B cell (primary cell): ENCODE results near the gene AHRR. TPM values are rescaled to one million over a fixed set of nuclear protein-coding genes. Genes with fewer than 3 reads are reported as not detected.

Experiments used
- ATAC-seq: fragments of 200-7000 bp; cut with Tn5 transposase; one replicate; pipeline ENCODE4 v1.10.0; 2021; ENCODE audit warnings: low read depth, mild to moderate bottlenecking, moderate number of reproducible peaks, moderate library complexity
- CTCF ChIA-PET: fragments of 350-600 bp; sonication (Branson Sonifier 250); formaldehyde crosslinking; loops from one replicate; lab custom pipeline; 2021; ENCODE audit warnings: antibody characterized with exemption, inconsistent platforms; lab: Charles Lee
- POLR2A ChIA-PET: fragments of 350-600 bp; sonication (Branson Sonifier 250); formaldehyde crosslinking; loops from one replicate; lab custom pipeline; 2021; ENCODE audit warnings: antibody characterized with exemption; lab: Charles Lee
- DNase-seq: peaks from one replicate; pipeline ENCODE4 v3.0.0; 2013
- H2AFZ ChIP-seq: 2 replicates; pipeline ENCODE4 v1.6.1; 2012; ENCODE audit warnings: mild to moderate bottlenecking, low read depth, low read length; ENCODE audit not compliant: insufficient read depth, poor library complexity, severe bottlenecking
- H3K27ac ChIP-seq, 2 donors: 1 replicate in 1 of 2; 2 replicates in 1 of 2; pipeline ENCODE4 v1.5.1; 2012 to 2013; ENCODE audit warnings: low read length in 2 of 2, mild to moderate bottlenecking in 2 of 2, moderate library complexity in 1 of 2
- H3K27me3 ChIP-seq, 4 experiments: fragments of 200-600 bp in 1 of 4; sonication (generic) in 1 of 4; replicated peaks in 1 of 4; 1 replicate in 2 of 4; 2 replicates in 2 of 4; pipeline versions ENCODE4 v1.6.1 to v1.7.0; 2013 to 2016; ENCODE audit warnings: low read length in 3 of 4, mild to moderate bottlenecking in 2 of 4, mixed read lengths in 1 of 4, moderate library complexity in 1 of 4; ENCODE audit not compliant: insufficient read depth in 4 of 4, control insufficient read depth in 3 of 4; ENCODE audit errors: control extremely low read depth in 1 of 4
- H3K36me3 ChIP-seq, 2 experiments: replicated peaks in 1 of 2; 1 replicate in 1 of 2; 2 replicates in 1 of 2; pipeline versions ENCODE4 v1.6.1 to v1.7.1; 2013; ENCODE audit warnings: low read length in 1 of 2; ENCODE audit not compliant: insufficient read depth in 2 of 2, control insufficient read depth in 1 of 2; ENCODE audit errors: control extremely low read depth in 1 of 2, extremely low read depth in 1 of 2
- H3K4me1 ChIP-seq, 2 donors: fragments of 200-600 bp in 1 of 2; sonication (generic) in 1 of 2; 1 replicate in 1 of 2; 2 replicates in 1 of 2; pipeline versions ENCODE4 v1.5.1 to v1.6.1; 2013 to 2017; ENCODE audit warnings: low read length in 2 of 2; ENCODE audit not compliant: control insufficient read depth in 2 of 2, insufficient read depth in 2 of 2
- H3K4me2 ChIP-seq: replicated peaks from 2 replicates; pipeline ENCODE3; 2012; ENCODE audit warnings: mild to moderate bottlenecking, low read depth, low read length; ENCODE audit not compliant: poor library complexity, severe bottlenecking
- H3K4me3 ChIP-seq, 5 experiments: fragments of 200-600 bp in 1 of 5; sonication (generic) in 1 of 5; 1 replicate in 3 of 5; 2 replicates in 2 of 5; pipeline versions ENCODE4 v1.5.1 to v1.7.0; 2011 to 2016; ENCODE audit warnings: low read length in 4 of 5, mild to moderate bottlenecking in 4 of 5, low read depth in 2 of 5, control low read depth in 1 of 5, moderate library complexity in 1 of 5; ENCODE audit not compliant: insufficient read depth in 1 of 5; ENCODE audit errors: control extremely low read depth in 1 of 5, extremely low read depth in 1 of 5
- H3K79me2 ChIP-seq: fragments of 200-600 bp; sonication (generic); one replicate; pipeline ENCODE4 v1.6.0; 2016; ENCODE audit warnings: low read length; ENCODE audit not compliant: control insufficient read depth, insufficient read depth
- H3K9ac ChIP-seq: fragments of 200-600 bp; sonication (generic); 2 replicates; pipeline ENCODE4 v1.6.1; 2017; ENCODE audit warnings: mild to moderate bottlenecking, low read length, moderate library complexity
- H3K9me3 ChIP-seq, 3 donors: one replicate each; pipeline versions ENCODE4 v1.6.1 to v1.7.1; 2013; ENCODE audit warnings: low read length in 2 of 3; ENCODE audit not compliant: control insufficient read depth in 2 of 3, insufficient read depth in 1 of 3; ENCODE audit errors: control extremely low read depth in 1 of 3
- H4K20me1 ChIP-seq: 2 replicates; pipeline ENCODE4 v1.6.0; 2012; ENCODE audit warnings: mild to moderate bottlenecking, low read length; ENCODE audit not compliant: insufficient read depth, control insufficient read depth, poor library complexity, severe bottlenecking
- H3K27ac Mint-ChIP-seq: one replicate; pipeline ENCODE4 v1.8.0; 2021; ENCODE audit warnings: mixed read lengths
- H3K27me3 Mint-ChIP-seq: one replicate; pipeline ENCODE4 v1.8.0; 2021; ENCODE audit warnings: mixed read lengths
- H3K4me1 Mint-ChIP-seq: one replicate; pipeline ENCODE4 v1.8.0; 2021; ENCODE audit warnings: mixed read lengths
- H3K4me3 Mint-ChIP-seq: one replicate; pipeline ENCODE4 v1.8.0; 2021; ENCODE audit warnings: mixed read lengths
- H3K9me3 Mint-ChIP-seq: one replicate; pipeline ENCODE4 v1.8.0; 2022; ENCODE audit warnings: mixed read lengths; ENCODE audit not compliant: insufficient read depth
- EZH2 ChIP-seq: IDR thresholded peaks from 2 replicates; pipeline ENCODE4 v1.6.1; 2012; ENCODE audit warnings: borderline replicate concordance, low read depth, mild to moderate bottlenecking, moderate library complexity, low read length; ENCODE audit not compliant: insufficient read depth, poor library complexity, severe bottlenecking
- WGBS: methylation state at CpG from one replicate; pipeline ENCODE4 v1.1.5; 2013; ENCODE audit warnings: missing lambda C conversion rate; ENCODE audit not compliant: insufficient coverage; 5-methylcytosine and 5-hydroxymethylcytosine counted together
- intact Hi-C: fragments of 100-400 bp; cut with micrococcal nuclease; formaldehyde crosslinking; loops from one replicate; pipeline ENCODE4 v1.10.0; 2022
- polyA plus RNA-seq: library from polyadenylated mRNA; depleted of rRNA; stranded (reverse); fragments of >200 nt; gene quantifications from 2 replicates; pipeline ENCODE4 v1.2.3, GENCODE V29; 2012
- total RNA-seq, 2 donors: library from RNA; stranded (reverse); fragments of 120-200 nt in 1 of 2; gene quantifications; 1 replicate in 1 of 2; 2 replicates in 1 of 2; pipeline versions ENCODE4 v1.2.3 to v1.2.4, GENCODE V29; 2013 to 2022
- TF ChIP-seq, protein P1 (sequence below): fragments of 200-600 bp; IDR thresholded peaks from one replicate; pipeline ENCODE4 v1.8.0; 2022; ENCODE audit warnings: antibody characterized with exemption, mild to moderate bottlenecking

AHRR gene
- total and polyA plus RNA-seq, 2 donors (not counting 1 experiment from before 2014, with no cell fraction given): 0.13 to 1.7 TPM

DNA sequence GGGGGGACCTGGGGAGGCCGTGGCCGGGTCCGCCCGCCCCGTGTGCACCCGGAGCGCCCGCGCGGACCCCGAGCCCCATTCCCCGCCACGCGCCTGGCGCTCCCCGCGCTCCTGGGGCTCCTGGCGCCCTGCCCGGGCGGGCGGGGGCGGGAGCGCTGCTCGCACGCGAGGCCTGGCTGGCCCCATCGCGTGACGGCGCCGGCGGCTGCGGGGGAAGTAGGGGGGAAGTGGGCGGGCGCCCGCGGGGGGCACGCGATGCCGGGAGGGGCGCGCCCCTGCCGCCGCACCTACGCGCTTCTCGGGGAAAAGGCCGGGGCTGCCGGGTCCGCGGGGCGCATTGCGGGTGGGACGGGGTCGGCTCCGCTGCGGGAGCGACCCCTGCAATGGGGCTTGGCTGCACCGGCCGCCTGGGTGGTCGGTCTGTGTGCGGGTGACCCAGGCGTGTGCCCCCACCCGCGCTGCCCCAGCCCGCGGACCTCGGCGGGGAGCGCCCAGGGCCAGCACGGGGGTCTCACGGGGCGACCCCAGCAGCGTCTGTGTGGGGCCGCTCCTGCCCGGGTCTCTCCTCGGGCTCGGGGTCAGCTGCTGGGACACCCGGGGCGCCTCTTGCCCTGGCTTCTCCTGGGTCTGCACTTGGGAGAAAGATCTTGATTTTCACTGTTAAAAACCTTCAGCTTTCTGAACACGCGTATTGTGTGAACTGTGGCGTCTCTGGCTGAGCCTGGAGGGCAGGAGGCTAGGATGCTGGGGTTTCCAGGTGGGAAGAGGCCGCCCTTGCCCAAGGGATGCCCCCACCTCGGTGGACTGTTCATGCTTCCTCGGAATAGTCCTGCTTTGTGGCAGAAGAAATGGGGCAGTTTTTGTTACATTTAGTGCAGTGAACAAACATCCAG lies 52.4 kb downstream of the AHRR start:
- Histone ChIP-seq H3K27ac (no peak overlapping the region), H3K79me2 (no peaks in the 10 kb centered on the region), H3K4me1 (peaks cover 15 to 20% of the 10 kb centered on the region in 2 donors), H3K36me3 (no peaks in the 10 kb centered on the region), H3K4me3 (peak overlapping the region in 1 of 5 experiments; percentile 14), H3K9me3 (no peaks in the 10 kb centered on the region), H3K9ac (no peak overlapping the region), H3K27me3 (peaks cover 0 to 43% (median 10%) of the 10 kb centered on the region in 4 experiments), H3K4me2 (peak overlapping the region; percentile 60), H4K20me1 (no peaks in the 10 kb centered on the region), H2AFZ (no peak overlapping the region)
- ATAC-seq: peak; percentile 37
- TF ChIP-seq, protein P1, sequence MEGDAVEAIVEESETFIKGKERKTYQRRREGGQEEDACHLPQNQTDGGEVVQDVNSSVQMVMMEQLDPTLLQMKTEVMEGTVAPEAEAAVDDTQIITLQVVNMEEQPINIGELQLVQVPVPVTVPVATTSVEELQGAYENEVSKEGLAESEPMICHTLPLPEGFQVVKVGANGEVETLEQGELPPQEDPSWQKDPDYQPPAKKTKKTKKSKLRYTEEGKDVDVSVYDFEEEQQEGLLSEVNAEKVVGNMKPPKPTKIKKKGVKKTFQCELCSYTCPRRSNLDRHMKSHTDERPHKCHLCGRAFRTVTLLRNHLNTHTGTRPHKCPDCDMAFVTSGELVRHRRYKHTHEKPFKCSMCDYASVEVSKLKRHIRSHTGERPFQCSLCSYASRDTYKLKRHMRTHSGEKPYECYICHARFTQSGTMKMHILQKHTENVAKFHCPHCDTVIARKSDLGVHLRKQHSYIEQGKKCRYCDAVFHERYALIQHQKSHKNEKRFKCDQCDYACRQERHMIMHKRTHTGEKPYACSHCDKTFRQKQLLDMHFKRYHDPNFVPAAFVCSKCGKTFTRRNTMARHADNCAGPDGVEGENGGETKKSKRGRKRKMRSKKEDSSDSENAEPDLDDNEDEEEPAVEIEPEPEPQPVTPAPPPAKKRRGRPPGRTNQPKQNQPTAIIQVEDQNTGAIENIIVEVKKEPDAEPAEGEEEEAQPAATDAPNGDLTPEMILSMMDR: no peak
- TF ChIP-seq EZH2: no peak
- no peaks in the 10 kb centered on the region for H3K9me3 Mint-ChIP-seq
- DNase-seq: peak; percentile 57
- 4% methylated on average over 86 of the region's 86 CpGs for WGBS
- no peak overlapping the region for H3K27ac Mint-ChIP-seq
- intact Hi-C loops: no loop called here
- H3K27me3 Mint-ChIP-seq: peaks cover 17% of the 10 kb centered on the region
- H3K4me1 Mint-ChIP-seq: peaks cover 14% of the 10 kb centered on the region
- H3K4me3 Mint-ChIP-seq: peak overlapping the region; percentile 63
- POLR2A ChIA-PET: interaction anchor here (0.5 kb wide), 1 partner anchor 20 kb away, joined by 4 read pairs; no protein-coding TSS in a partner anchor
- CTCF ChIA-PET: no interaction called here
